ENCODE data around the gene WASF2.

GRCh38 chr1:27403065-27403726 is 86.8 kb downstream of the WASF2 start:
- TF ChIP-seq CTCF (IDR thresholded peaks at IDR 0.05; ENCODE audit: borderline replicate concordance, extremely low read depth, low read length, poor library complexity, severe bottlenecking) (peak; percentile 33), EZH2 (IDR thresholded peaks at IDR 0.05; ENCODE audit: borderline replicate concordance, low read depth, low read length, severe bottlenecking) (no peak)

Measured in DND-41 (cell line).